H9 (cell line): ENCODE data around the gene SLC17A7. TPM values are rescaled to one million over a fixed set of nuclear protein-coding genes. Genes with fewer than 3 reads are reported as not detected.

Experiments
- DNase-seq: peaks from one replicate; pipeline ENCODE4 v3.0.0-alpha.2; 2017
- H2AFZ ChIP-seq: one replicate; pipeline ENCODE4 v1.6.1; 2013; ENCODE audit warnings: mild to moderate bottlenecking, low read length, control low read depth, moderate library complexity
- H2AK5ac ChIP-seq: 2 replicates; pipeline ENCODE4 v1.6.1; 2013; ENCODE audit warnings: low read length, control low read depth, mixed read lengths; ENCODE audit not compliant: insufficient read length
- H2BK120ac ChIP-seq: one replicate; pipeline ENCODE4 v1.6.1; 2013; ENCODE audit warnings: low read depth, mild to moderate bottlenecking, low read length, control low read depth, inconsistent platforms; ENCODE audit not compliant: poor library complexity, severe bottlenecking
- H2BK12ac ChIP-seq: 2 replicates; pipeline ENCODE4 v1.6.1; 2013; ENCODE audit warnings: low read length, control low read depth, mixed read lengths, low read depth; ENCODE audit not compliant: insufficient read length
- H2BK15ac ChIP-seq: 2 replicates; pipeline ENCODE4 v1.6.1; 2013; ENCODE audit warnings: low read depth, low read length, control low read depth
- H2BK20ac ChIP-seq: one replicate; pipeline ENCODE4 v1.6.1; 2013; ENCODE audit warnings: low read depth, mild to moderate bottlenecking, low read length, control low read depth, inconsistent platforms; ENCODE audit not compliant: poor library complexity, severe bottlenecking
- H2BK5ac ChIP-seq: 2 replicates; pipeline ENCODE4 v1.6.1; 2013; ENCODE audit warnings: low read length, control low read depth, mixed read lengths; ENCODE audit not compliant: insufficient read length
- H3K14ac ChIP-seq: 2 replicates; pipeline ENCODE4 v1.6.1; 2013; ENCODE audit warnings: low read length, control low read depth; ENCODE audit not compliant: insufficient read depth
- H3K18ac ChIP-seq: 2 replicates; pipeline ENCODE4 v1.6.1; 2013; ENCODE audit warnings: low read depth, mild to moderate bottlenecking, mixed read lengths, low read length, control low read depth; ENCODE audit not compliant: insufficient read length
- H3K23ac ChIP-seq: 2 replicates; pipeline ENCODE4 v1.6.1; 2013; ENCODE audit warnings: low read length, control low read depth, mixed read lengths, low read depth; ENCODE audit not compliant: insufficient read length
- H3K23me2 ChIP-seq: 2 replicates; pipeline ENCODE4 v1.6.1; 2013; ENCODE audit warnings: low read depth, mild to moderate bottlenecking, mixed read lengths, low read length, control low read depth; ENCODE audit not compliant: insufficient read length, poor library complexity, severe bottlenecking
- H3K27ac ChIP-seq: 2 replicates; pipeline ENCODE4 v1.5.1; 2013; ENCODE audit warnings: low read length, control low read depth, mixed read lengths, low read depth; ENCODE audit not compliant: insufficient read length
- H3K27me3 ChIP-seq: 2 replicates; pipeline ENCODE4 v1.6.1; 2013; ENCODE audit warnings: low read length, control low read depth, inconsistent platforms; ENCODE audit not compliant: insufficient read depth
- H3K4ac ChIP-seq: 2 replicates; pipeline ENCODE4 v1.6.1; 2013; ENCODE audit warnings: low read depth, mild to moderate bottlenecking, control low read depth, inconsistent platforms, low read length, moderate library complexity
- H3K4me1 ChIP-seq: 2 replicates; pipeline ENCODE4 v1.6.1; 2013; ENCODE audit warnings: low read length, control low read depth, inconsistent platforms; ENCODE audit not compliant: insufficient read depth
- H3K4me2 ChIP-seq: 2 replicates; pipeline ENCODE4 v1.6.1; 2013; ENCODE audit warnings: low read length, control low read depth, mixed read lengths; ENCODE audit not compliant: insufficient read length, insufficient read depth
- H3K56ac ChIP-seq: 2 replicates; pipeline ENCODE4 v1.6.1; 2013; ENCODE audit warnings: low read depth, mild to moderate bottlenecking, mixed read lengths, low read length, control low read depth; ENCODE audit not compliant: insufficient read length
- H3K79me1 ChIP-seq: 2 replicates; pipeline ENCODE4 v1.6.1; 2013; ENCODE audit warnings: low read depth, mild to moderate bottlenecking, moderate library complexity, low read length, control low read depth, inconsistent platforms; ENCODE audit not compliant: insufficient read depth, poor library complexity, severe bottlenecking
- H3K79me2 ChIP-seq: 2 replicates; pipeline ENCODE4 v1.6.1; 2013; ENCODE audit warnings: low read length, control low read depth, inconsistent platforms; ENCODE audit not compliant: insufficient read depth
- H3K9ac ChIP-seq: 2 replicates; pipeline ENCODE4 v1.6.1; 2013; ENCODE audit warnings: low read length, control low read depth, mixed read lengths; ENCODE audit not compliant: insufficient read length; ENCODE audit errors: extremely low read depth
- H3K9me3 ChIP-seq: one replicate; pipeline ENCODE4 v1.6.1; 2013; ENCODE audit warnings: low read depth, low read length, inconsistent platforms; ENCODE audit not compliant: control insufficient read depth
- H3T11ph ChIP-seq: one replicate; pipeline ENCODE4 v1.6.1; 2013; ENCODE audit warnings: mild to moderate bottlenecking, low read length, control low read depth, inconsistent platforms
- H4K20me1 ChIP-seq: one replicate; pipeline ENCODE4 v1.6.1; 2013; ENCODE audit not compliant: control insufficient read depth, insufficient read length, insufficient read depth
- H4K5ac ChIP-seq: 2 replicates; pipeline ENCODE4 v1.6.1; 2013; ENCODE audit warnings: low read depth, mild to moderate bottlenecking, mixed read lengths, low read length, control low read depth; ENCODE audit not compliant: insufficient read length
- H4K8ac ChIP-seq: replicated peaks from 2 replicates; pipeline ENCODE4 v1.6.1; 2013; ENCODE audit warnings: low read length, control low read depth, mixed read lengths, low read depth; ENCODE audit not compliant: insufficient read length
- H4K91ac ChIP-seq: 2 replicates; pipeline ENCODE4 v1.6.1; 2013; ENCODE audit warnings: low read depth, mild to moderate bottlenecking, moderate library complexity, mixed read lengths, low read length, control low read depth; ENCODE audit not compliant: insufficient read length
- H3K27ac Mint-ChIP-seq, 3 experiments: 2 replicates in 2 of 3; 3 replicates in 1 of 3; pipeline ENCODE4 v1.8.0; 2020 to 2021; ENCODE audit warnings: mixed read lengths in 3 of 3, mild to moderate bottlenecking in 1 of 3, moderate library complexity in 1 of 3
- H3K27me3 Mint-ChIP-seq: 2 replicates; pipeline ENCODE4 v1.8.0; 2021; ENCODE audit warnings: low read depth, mild to moderate bottlenecking, moderate library complexity, mixed read lengths
- H3K36me3 Mint-ChIP-seq, 3 experiments: 2 replicates in 2 of 3; 3 replicates in 1 of 3; pipeline ENCODE4 v1.8.0; 2020 to 2021; ENCODE audit warnings: low read depth in 3 of 3, mixed read lengths in 3 of 3; ENCODE audit not compliant: insufficient read depth in 1 of 3
- H3K4me1 Mint-ChIP-seq, 2 experiments: 2 replicates each; pipeline ENCODE4 v1.8.0; 2020; ENCODE audit warnings: mixed read lengths in 2 of 2
- H3K4me3 Mint-ChIP-seq, 2 experiments: 2 replicates in 1 of 2; 3 replicates in 1 of 2; pipeline ENCODE4 v1.8.0; 2020 to 2021; ENCODE audit warnings: mild to moderate bottlenecking in 2 of 2, mixed read lengths in 2 of 2, moderate library complexity in 1 of 2
- H3K9me3 Mint-ChIP-seq, 2 experiments: 2 replicates in 1 of 2; 3 replicates in 1 of 2; pipeline ENCODE4 v1.8.0; 2020; ENCODE audit warnings: mild to moderate bottlenecking in 2 of 2, mixed read lengths in 2 of 2, moderate library complexity in 1 of 2
- CTCF ChIP-seq: fragments of 200-600 bp; sonication (generic); conservative IDR thresholded peaks from 3 replicates; pipeline ENCODE4 v1.8.0; 2021; ENCODE audit warnings: antibody characterized with exemption, mild to moderate bottlenecking
- WGBS: extraction: QIAGEN DNeasy Blood & Tissue Kit; methylation state at CpG from one replicate; pipeline ENCODE4 v1.1.7; 2013; ENCODE audit warnings: missing lambda C conversion rate, low lambda C conversion rate, mixed read lengths; ENCODE audit not compliant: insufficient read length; ENCODE audit errors: extremely low coverage; 5-methylcytosine and 5-hydroxymethylcytosine counted together
- total RNA-seq: library from RNA; stranded (reverse); gene quantifications from 2 replicates; pipeline ENCODE4 v1.2.1, GENCODE V29; 2021

SLC17A7 gene
- total RNA-seq, 1 experiment from 2014 or later = 1.3 TPM

- Histone ChIP-seq H3K56ac (no peak overlapping the region), H3K27ac (no peak overlapping the region), H3K9ac (no peak overlapping the region), H3K27me3 (peaks cover 34% of the 10 kb centered on the region; the same call in 1 of the 2 replicates), H2BK12ac (no peak overlapping the region), H3K23me2 (peaks cover 21% of the 10 kb centered on the region), H3K4me1 (no peaks in the 10 kb centered on the region), H4K8ac (no peak overlapping the region), H3K23ac (no peak overlapping the region), H2BK120ac (no peak overlapping the region), H3K9me3 (no peaks in the 10 kb centered on the region), H2BK5ac (no peak overlapping the region), H3K4me2 (peak overlapping the region; percentile 83), H4K20me1 (no peaks in the 10 kb centered on the region), H4K5ac (no peak overlapping the region), H3K18ac (no peak overlapping the region), H3T11ph (no peak overlapping the region), H3K79me1 (no peaks in the 10 kb centered on the region), H2BK15ac (no peak overlapping the region), H3K14ac (no peak overlapping the region), H4K91ac (no peak overlapping the region), H3K79me2 (no peaks in the 10 kb centered on the region), H2BK20ac (no peak overlapping the region), H3K4ac (no peak overlapping the region), H2AFZ (no peak overlapping the region), H2AK5ac (no peak overlapping the region)
- DNase-seq = no peak
- no CpG with 5 or more reads among the region's 19 CpGs for WGBS
- H3K27me3 Mint-ChIP-seq = peaks cover 63% of the 10 kb centered on the region
- H3K9me3 Mint-ChIP-seq = peaks cover 0 to 3% of the 10 kb centered on the region in 2 experiments; a peak in 2 of 5 replicates
- peaks cover 0 to 2% (median 0%) of the 10 kb centered on the region in 3 experiments; a peak in 1 of 7 replicates for H3K36me3 Mint-ChIP-seq
- peak overlapping the region; percentile 52 to 84 for H3K4me3 Mint-ChIP-seq
- H3K27ac Mint-ChIP-seq = no peak overlapping the region
- TF ChIP-seq CTCF = no peak
- H3K4me1 Mint-ChIP-seq = peaks cover 25 to 47% of the 10 kb centered on the region in 2 experiments
Measured at GRCh38 chr19:49440439-49441209, 703 bp downstream of the SLC17A7 start.
